ENCODE data around the gene CACNA2D2.

DNA sequence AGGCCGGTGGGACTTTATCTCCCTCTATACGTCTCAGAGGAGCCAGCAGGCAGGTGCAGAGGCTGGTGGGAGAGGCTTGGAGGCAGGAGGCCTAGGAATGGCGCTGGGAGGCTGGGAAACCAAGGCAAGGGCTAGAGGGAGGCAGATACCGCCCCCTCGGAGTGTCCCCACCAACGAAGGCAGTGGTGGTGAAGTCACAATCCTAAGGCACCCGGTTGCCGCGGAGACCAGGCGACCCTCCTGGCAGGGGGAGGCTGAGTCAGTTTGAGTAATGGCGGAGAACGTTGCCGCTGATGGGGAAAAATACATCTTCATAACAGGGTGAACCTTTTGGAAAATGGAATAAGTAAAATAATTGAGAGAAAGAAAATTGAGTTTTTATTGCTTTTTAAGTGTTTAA lies 29.9 kb upstream of the CACNA2D2 start:
- TF ChIP-seq, protein P1, sequence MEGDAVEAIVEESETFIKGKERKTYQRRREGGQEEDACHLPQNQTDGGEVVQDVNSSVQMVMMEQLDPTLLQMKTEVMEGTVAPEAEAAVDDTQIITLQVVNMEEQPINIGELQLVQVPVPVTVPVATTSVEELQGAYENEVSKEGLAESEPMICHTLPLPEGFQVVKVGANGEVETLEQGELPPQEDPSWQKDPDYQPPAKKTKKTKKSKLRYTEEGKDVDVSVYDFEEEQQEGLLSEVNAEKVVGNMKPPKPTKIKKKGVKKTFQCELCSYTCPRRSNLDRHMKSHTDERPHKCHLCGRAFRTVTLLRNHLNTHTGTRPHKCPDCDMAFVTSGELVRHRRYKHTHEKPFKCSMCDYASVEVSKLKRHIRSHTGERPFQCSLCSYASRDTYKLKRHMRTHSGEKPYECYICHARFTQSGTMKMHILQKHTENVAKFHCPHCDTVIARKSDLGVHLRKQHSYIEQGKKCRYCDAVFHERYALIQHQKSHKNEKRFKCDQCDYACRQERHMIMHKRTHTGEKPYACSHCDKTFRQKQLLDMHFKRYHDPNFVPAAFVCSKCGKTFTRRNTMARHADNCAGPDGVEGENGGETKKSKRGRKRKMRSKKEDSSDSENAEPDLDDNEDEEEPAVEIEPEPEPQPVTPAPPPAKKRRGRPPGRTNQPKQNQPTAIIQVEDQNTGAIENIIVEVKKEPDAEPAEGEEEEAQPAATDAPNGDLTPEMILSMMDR (IDR thresholded peaks at IDR 0.05): no peak
- TF ChIP-seq POLR2A (IDR thresholded peaks at IDR 0.05) (no peak), POLR2AphosphoS5 (IDR thresholded peaks at IDR 0.05) (no peak), EP300 (IDR thresholded peaks at IDR 0.05) (no peak)
